Neural progenitor cell (in vitro differentiated cells): ENCODE data around the gene ZNF574.

Experiments used
- EZH2 ChIP-seq: fragments of 200-600 bp; sonication (generic); IDR thresholded peaks from 2 replicates; pipeline ENCODE4 v1.6.1; 2017; ENCODE audit warnings: antibody characterized with exemption, mild to moderate bottlenecking, moderate library complexity
- EZH2phosphoT487 ChIP-seq: fragments of 200-600 bp; sonication (generic); IDR thresholded peaks from 2 replicates; pipeline ENCODE4 v1.6.1; 2017; ENCODE audit warnings: antibody characterized with exemption
- TF ChIP-seq, protein P1 (sequence below): fragments of 200-600 bp; sonication (generic); IDR thresholded peaks from 2 replicates; pipeline ENCODE4 v1.5.1; 2017; ENCODE audit warnings: antibody characterized with exemption, mild to moderate bottlenecking

DNA sequence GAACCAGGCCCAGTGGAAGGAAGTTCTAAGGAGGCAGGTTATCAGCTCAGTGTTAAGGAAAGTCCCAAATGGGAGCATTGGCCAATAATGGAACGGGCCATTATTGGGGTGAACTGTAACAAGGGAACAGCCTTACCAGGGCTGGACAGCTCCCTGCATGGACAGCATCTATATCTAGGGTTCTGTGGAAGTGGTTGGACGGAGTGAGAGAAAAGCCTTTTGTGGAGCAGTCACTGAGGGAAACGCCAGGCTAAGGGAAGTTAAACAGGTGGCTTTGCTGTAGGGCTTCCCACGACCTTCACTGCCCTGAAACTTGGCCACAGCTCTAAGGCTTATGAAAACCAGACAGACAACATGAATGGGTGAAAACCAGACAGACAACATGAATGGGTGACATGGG lies 39.3 kb downstream of the ZNF574 start:
- TF ChIP-seq, protein P1, sequence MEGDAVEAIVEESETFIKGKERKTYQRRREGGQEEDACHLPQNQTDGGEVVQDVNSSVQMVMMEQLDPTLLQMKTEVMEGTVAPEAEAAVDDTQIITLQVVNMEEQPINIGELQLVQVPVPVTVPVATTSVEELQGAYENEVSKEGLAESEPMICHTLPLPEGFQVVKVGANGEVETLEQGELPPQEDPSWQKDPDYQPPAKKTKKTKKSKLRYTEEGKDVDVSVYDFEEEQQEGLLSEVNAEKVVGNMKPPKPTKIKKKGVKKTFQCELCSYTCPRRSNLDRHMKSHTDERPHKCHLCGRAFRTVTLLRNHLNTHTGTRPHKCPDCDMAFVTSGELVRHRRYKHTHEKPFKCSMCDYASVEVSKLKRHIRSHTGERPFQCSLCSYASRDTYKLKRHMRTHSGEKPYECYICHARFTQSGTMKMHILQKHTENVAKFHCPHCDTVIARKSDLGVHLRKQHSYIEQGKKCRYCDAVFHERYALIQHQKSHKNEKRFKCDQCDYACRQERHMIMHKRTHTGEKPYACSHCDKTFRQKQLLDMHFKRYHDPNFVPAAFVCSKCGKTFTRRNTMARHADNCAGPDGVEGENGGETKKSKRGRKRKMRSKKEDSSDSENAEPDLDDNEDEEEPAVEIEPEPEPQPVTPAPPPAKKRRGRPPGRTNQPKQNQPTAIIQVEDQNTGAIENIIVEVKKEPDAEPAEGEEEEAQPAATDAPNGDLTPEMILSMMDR: no peak
- TF ChIP-seq EZH2phosphoT487 (no peak), EZH2 (no peak)
